HG03064 (cell line): Measurements from ENCODE around the gene ITPRID1.

Experiments used
- ATAC-seq: cut with Tn5 transposase; IDR thresholded peaks from one replicate; pipeline ENCODE4 v1.9.1; 2021; ENCODE audit warnings: low read depth; ENCODE audit not compliant: unreplicated experiment

The ITPRID1 gene

DNA sequence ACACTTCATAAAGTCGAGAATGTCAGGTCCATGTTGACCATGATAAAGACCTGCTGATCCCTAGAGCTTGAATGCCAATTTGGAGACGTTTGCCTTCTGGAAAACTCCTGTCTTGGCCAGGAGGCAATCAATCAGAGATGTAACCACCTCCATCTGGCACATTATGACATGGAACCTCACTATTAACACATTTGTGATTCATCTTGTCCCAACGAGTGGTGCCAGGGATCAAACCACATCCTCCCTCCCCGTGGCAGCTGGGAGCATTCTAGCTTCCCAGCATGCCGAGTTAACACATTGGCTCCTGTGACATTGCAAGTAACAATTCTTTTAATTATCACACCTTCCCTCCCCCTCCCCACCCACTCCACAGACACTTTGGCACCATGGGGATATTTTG, 89.2 kb downstream of the ITPRID1 start:
- no peak for ATAC-seq

DNA sequence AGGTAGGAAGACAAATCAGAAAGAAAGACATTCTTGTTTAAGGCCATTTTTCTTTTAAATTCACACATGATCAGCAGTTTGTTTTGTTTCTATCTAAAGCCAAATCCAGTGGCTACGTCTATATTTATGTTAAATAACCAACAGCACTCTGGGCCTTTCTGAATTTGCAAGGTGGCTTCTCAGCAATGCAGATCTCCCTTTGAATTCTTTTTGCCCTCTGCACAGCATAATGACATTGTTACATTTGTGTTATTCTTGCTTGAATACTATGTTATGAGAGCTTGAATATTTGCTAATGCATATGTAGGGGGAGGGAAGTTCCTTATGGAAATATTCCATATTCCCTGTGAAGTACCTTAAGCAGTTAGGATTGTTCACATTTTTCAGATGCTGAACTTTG, 99.7 kb downstream of the ITPRID1 start:
- no peak for ATAC-seq

DNA sequence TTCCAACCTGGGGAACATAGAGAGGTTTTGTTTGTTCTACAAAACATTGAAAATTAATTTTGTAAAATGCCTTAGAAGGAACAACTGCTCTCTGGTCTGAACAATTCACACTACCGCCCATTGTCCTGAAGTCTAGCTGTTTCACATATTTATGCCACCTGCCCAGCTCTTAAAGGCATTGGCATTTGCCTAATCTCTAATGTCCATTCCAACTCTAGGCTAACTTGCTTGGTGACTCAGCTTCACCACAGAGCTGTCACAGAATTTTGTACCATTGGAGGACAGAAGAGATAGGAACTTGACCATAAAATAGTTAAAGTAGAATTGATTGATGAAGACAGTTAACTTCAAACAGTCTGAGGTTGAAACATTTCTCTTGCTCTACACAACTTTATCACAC, 119.6 kb downstream of the ITPRID1 start:
- ATAC-seq = no peak

DNA sequence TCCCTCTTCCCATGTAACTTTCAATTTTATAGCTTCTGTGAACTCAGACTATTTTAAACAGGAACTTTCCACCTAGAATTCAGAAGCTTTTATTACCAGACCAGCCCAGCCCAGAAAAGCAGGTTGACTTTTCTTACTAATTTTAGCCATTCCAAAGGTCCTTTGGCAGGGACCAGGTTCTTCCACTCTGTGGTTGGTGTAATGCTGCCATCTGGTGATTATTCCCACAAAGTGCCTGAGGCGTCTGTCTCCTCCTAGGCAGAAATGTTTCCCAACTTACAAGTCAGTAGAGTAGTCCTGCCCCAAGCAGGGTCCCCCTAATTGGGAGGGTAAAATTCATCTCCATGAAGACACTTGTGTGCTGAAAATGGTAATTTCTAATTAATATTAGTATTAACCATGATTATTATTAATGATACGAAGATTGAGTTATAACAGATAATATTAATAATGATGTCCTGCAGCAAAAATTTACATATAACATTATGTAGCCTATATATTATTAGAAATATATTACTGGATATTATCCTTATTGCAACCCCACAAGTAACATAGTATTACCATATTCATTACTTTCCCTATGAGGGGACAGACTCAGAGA, 120.1 kb downstream of the ITPRID1 start:
- ATAC-seq = no peak

DNA sequence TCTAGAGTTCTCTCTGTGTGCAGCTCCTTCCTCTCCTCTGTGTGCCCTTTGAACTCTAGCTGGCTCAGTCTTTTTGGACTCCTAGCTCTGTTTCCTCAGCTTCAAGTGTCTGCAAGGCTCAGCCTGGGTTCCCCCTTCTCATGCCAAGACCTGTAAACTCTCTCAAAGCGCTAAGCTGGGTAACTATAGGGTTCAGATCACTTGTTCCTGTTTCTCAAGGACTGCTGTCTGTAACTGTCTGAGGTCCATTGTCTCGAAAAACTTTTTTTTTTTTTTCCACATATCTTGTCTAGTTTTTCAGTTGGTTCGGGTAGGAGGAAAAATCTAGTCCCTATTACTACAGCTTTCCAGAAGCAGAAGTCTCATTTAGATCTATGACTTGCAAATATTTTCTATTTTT, 126.5 kb downstream of the ITPRID1 start:
- no peak for ATAC-seq

DNA sequence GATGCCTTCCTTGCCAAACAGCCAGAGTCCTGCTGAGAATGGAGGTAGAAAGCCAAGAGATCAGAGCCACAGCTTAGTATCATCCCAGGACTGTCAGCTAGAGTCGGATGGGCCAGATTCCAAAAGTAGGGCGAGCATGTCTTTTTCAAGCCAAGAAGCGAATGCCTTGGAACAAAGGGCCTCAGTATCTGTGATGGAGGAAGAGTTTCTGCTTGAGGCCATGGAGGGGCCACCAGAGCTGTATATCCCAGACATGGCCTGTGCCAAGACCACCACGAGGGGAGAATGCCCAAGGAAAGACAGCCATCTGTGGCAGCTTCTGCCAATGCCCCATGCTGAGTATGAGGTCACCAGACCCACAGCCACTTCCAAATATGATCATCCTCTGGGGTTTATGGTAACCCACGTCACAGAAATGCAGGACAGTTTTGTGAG, 128.8 kb downstream of the ITPRID1 start:
- ATAC-seq = no peak

DNA sequence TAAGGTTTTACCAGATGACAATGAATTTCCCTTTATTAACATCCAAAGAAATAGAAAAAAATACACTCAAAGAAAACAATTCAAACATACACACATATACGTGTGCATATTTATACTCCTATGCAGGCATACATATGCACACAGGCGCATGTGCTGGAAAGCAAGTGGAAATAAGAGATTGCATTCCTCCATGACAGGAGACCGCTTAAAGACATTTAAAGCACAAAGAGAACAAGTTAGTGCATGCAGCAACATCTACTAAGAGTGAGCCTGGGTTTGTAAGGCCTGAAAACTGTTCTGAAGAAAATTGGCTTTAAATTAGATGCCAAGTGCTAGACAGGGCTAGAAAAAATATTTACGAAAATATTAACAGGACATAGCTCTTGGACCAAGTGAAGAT, 133.1 kb downstream of the ITPRID1 start:
- ATAC-seq = no peak

DNA sequence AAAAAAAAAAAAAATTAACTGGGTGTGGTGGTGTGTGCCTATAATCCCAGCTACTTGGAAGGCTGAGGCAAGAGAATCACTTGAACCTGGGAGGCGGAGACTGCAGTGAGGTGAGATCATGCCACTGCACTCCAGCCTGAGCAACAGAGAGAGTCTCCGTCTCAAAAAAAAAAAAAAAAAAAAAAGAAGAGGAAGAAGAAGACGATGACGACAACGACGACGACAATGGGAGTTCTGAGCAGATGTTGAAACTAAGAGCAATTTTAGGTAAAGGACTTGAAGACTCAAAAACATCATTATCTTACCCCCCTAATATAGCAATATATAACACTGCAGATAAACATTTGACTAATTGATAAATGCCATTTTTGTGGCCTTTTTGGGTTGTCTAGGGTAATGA, 133.6 kb downstream of the ITPRID1 start:
- ATAC-seq = no peak

DNA sequence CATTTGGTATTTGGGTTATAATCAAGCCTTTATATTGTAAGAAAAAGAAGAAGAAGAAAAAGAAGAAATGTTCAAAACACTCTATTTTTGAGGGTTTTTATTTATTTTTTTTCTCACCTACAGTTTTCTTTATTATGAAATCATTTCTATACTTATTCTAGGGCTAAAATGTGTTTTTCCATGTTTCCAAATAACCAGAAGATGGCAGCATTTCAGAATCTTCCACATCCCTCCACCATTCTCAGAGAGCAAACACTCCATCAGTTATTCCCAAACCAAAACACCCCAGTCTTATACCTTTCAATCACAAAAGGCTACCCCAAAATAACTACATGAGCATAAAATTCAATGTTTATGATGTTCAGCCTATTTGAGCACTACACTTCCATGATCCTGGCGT, 134.4 kb downstream of the ITPRID1 start:
- ATAC-seq = no peak

DNA sequence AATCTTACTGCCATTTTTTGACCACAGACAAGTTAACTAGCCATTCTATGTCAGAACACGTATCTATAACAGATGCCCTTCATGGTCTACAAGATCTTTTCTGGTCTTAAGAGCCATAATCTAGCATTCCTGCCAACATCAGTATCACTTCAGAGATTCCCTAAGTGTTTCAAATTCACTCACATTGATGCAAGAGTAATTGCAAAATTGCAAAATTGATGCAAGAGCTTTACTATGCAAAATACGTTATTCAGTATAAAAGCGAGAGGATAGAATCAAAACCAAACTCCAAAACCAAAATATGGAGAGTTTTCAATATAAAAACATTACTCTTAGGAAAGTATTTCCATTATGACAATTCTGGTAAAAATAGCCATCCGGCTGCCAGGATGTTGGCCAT, 135.0 kb downstream of the ITPRID1 start:
- ATAC-seq = no peak

DNA sequence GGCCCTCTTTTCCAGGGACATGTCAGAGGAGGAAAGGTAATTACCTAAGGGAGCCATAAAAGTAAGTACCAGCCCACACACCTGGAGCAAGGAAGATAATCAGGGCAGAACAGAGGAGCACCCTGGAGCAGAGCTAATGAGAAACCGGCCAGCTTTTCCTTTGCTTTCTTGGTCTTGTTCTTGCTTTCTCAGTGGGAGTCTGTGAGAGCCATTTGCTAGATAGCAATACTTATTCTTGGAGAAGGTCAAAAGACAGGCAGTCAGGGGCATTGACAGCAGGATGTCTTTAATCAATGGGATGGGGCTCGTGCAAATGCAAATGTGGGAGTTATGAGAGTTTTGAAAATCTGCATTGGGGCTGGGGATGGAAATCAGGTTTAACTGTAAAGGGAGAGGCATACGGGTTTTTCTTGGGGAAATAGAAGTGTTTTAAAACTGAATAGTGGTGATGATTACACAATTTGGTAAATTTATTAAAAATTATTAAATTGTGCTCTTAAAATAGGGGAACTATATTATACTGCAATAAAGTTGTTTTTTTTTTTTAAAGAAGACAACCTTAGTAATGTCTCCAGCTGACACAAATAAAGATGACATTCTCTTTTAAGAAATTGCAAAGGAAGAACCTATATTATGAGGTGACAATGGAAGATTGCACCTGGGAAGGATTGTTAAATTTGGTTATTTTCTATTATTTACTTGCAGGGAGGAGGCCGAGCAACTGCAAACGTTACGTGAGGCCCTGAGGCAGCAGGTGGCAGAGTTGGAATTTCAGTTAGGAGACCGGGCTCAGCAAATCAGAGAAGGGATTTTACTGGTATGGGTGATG, 137.6 kb downstream of the ITPRID1 start:
- ATAC-seq = no peak

DNA sequence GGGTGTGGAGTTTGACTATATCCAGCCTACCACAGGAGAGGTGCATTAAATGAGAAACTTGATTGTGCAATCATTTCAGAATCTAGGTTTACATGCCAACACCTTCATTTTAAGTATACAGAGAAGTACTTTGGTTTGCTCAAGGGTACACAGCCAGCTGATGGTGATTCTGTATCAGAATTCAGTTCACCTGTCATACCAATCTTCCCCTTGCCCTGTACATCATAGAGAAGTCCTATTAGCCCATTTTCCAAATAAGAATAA, 138.1 kb downstream of the ITPRID1 start:
- no peak for ATAC-seq

DNA sequence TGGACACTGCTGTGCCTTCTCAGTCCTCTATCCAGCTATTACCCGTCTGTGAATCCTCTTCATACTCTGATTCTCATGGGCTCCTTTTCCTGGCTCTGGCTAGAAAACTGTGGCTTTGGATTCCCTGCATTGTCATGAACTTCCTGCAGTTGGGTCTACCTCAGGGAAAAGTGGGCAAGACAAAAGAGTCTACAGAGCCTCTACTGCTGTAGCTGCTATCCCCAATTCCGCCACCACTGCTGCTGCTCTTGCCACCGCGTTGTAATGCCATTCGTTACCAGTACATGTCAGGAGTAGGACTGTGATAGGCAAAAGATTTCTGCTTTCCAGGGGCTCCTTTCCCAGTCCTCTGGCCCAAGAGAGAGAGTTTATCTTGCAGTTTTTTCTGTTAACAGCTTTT, 149.2 kb downstream of the ITPRID1 start:
- no peak for ATAC-seq

DNA sequence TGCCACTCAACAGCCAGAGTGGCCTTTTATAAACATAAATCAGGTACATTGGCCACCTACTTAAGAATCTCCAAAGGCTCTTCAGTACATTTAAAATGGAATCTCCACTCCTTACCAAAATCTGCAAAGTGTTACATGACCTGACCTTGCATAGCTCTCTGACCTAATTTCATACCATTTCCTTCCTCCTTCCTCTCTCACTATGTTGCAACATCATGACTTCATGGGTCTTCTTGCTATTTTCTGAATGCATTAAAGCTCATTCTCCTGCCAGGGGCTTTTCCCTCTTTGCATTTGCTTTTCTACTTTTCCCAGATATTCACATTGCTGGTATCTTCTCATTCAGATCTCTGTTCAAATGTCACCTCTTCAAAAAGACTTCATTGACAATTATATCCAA, 151.0 kb downstream of the ITPRID1 start:
- ATAC-seq = no peak

DNA sequence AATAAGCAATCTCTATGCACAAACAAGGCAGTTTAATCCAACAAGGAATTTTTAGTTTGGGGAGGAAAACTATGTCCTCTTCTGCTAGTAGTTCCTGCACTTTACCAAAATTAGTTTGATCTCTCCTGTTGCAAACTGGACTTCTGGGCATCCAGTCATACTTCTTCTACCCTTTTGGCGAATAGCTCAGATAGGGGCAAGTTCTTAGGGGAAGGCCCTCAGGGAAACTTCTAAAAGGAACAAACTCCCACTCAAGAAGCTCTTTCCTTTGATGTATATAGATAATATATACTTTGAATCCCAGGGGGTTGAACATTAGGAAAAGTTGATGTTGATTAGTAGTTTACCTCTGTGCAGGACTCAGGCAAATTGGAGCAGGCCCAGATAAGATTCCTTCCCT, 151.7 kb downstream of the ITPRID1 start:
- no peak for ATAC-seq

DNA sequence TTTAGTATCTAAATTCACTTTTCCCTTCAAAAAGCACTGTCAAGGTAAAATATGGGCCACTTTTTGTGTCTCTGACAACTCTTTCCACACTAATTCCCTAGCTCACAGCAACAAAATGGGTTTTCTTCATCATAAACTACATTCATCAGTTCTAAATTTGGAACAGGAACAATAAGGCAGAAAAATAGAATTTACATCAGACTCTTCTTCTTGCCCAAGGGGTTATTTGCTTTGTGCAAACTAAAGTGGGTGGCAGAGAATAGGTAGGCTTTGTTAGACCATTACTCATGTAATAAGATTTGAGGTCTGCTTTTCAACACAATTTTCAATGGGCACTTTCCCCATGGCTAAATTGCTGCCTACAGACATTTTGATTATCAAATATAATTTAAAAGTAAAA, 155.6 kb downstream of the ITPRID1 start:
- no peak for ATAC-seq

DNA sequence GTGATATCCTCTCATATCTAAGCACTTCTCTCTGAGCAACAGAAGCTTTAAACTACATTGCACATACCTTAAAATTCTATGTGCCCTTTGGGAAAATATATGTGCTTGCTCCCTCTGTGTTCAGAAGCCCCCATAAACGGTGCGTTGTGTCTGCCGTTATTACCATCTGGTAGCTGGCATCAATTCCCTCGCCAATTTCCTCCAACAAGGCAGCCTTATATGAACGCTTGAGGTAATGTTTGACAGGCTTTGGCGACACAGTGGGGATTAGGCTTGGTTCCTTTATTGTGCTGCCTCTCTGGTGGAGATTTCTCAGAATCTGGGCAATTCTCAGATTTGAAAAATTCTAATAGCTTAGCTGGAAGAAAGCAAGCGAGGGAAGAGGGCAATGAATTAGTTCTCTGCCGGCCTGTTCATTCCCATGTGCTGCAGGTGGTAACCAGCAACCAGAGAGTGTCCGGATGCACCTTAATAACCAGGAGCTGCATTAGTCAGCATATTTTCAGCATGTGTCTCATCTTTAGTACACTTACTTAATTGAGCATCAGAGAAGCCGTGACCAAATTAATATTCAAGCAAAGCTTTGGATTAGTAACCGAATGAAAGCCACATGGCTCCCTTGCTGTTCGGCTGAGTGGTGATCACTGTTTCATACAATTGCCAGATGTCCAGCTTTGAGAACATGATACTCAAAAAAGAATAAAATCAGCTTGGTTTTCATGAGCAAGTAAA, 165.8 kb downstream of the ITPRID1 start:
- ATAC-seq = no peak

DNA sequence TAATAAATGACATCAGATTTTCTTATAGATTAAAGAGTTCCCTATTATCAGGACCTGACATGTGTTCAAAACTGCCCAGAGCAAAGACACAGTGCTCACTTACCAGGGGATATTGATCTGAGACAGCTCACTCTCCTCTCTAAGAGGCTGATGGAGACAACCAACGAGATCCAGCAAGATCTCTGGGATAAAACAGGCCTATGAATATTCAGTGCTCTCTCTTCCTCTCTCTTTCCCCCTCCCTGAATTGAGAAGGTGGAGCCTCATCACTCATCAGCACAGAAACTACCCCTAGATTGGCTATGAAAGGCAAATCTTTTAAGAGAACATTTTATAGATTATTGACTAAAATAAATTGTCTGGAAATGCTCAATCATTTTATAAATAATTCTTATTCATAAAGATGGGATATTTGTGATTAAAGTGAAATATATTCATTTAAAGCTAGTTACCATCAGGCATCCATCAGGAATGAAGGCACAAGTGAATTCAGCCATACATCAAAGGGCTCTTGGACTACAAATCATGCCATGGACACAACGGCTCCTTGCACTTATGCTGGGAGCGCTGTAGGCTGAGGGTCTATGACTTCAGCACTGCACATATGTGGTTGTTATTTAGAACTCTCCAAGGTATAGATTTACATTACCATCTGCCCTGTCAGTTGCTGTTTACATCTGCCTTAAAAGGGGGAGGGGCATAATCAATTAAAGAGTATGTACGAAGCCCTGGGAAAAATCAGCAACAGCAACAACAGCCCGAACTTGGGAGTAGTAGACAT, 169.7 kb downstream of the ITPRID1 start:
- ATAC-seq = no peak

DNA sequence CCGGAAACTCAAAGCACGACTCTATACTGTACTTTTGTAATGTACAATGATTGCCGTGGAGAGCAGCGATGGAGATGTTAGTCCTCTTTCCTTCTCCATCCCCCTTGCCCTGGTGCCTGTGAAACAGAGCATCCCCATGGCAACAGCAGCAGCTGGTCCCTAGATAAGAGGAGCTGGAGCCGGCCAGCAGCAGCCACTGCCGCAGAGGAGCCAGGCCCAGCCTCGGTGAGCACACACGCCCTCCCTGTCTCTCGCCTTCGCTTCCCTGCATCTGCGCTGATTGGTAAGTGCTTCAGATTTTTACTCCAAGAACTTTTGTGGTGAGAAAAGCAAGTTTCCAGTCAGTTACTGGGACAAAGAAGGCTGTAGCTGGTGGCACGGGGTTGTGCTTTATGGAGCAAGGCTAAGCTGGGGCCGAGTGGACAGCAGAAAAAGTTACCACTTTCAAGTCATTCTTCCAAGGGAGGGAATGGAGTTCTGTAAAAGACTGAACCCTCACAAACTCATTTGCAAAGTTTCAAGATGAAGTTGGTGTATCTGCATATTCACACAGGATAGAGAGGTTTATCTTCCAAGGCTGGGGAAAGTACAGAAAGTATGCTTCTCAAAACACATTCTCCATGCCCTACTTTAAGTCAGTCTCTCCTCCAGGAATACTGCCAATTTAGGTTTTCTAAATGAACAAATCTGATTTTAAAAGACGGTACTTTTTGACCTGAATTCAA, 173.3 kb downstream of the ITPRID1 start, which contains the start of gene PPP1R17:
TSS of gene PPP1R17 (plus strand) at position 192 of the 725 bp plus-strand sequence. CDS start 5,227 bp downstream, outside the sequence.
- no peak for ATAC-seq

DNA sequence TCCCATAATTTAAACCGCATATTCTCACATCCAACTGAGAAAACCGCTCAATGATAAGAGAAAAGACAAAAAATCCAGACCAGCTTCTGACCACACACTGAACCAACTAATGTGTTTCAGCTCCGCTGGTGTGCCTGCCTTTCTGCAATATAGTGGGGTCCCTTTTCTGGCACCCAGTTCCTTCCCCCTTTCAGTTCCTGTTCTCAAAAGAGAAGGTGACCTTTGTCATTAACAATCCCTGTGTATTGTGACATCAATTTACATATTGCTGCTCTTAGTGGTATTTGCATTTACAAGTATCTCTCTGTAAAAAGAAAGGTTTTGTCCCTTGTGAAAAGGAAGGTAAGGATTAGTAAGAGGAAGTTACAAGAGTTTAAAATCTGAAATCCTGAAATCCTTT, 174.5 kb downstream of the ITPRID1 start:
- ATAC-seq = peak; percentile 84
